Hypothalamus (tissue), 51 donors: ENCODE results near the gene GUK1.

Experiments used
- DNase-seq, 51 donors: peaks; one replicate each; lab custom pipeline; 2025; lab: John Stamatoyannopoulos, UW

GUK1 gene

GRCh38 chr1:228194921-228195812 lies 55.1 kb downstream of the GUK1 start:
- DNase-seq: no peak

GRCh38 chr1:228197555-228198147 lies 57.6 kb downstream of the GUK1 start:
- DNase-seq: no peak
